HG03571 (cell line): ENCODE data around the gene MAN2A1.

Experiments
- ATAC-seq: cut with Tn5 transposase; IDR thresholded peaks from one replicate; pipeline ENCODE4 v1.9.1; 2021; ENCODE audit not compliant: unreplicated experiment

The MAN2A1 gene

GRCh38 chr5:109899163-109899535 lies 209.4 kb downstream of the MAN2A1 start:
- ATAC-seq, result no peak

- no peak for ATAC-seq
Measured at GRCh38 chr5:109900461-109900860, 210.7 kb downstream of the MAN2A1 start.

GRCh38 chr5:109900911-109901627 lies 211.3 kb downstream of the MAN2A1 start:
- ATAC-seq, result no peak

- ATAC-seq, result no peak
Measured at GRCh38 chr5:109901628-109901981, 211.9 kb downstream of the MAN2A1 start.

GRCh38 chr5:109903061-109903460 lies 213.3 kb downstream of the MAN2A1 start:
- ATAC-seq, result no peak

GRCh38 chr5:109905906-109906305 lies 216.2 kb downstream of the MAN2A1 start:
- ATAC-seq, result no peak

GRCh38 chr5:109907189-109907588 lies 217.5 kb downstream of the MAN2A1 start:
- ATAC-seq, result no peak

GRCh38 chr5:109907731-109908130 lies 218.0 kb downstream of the MAN2A1 start:
- ATAC-seq, result no peak

- no peak for ATAC-seq
Measured at GRCh38 chr5:109908366-109908765, 218.6 kb downstream of the MAN2A1 start.

- ATAC-seq, result no peak
Measured at GRCh38 chr5:109910874-109911273, 221.1 kb downstream of the MAN2A1 start.

- no peak for ATAC-seq
Measured at GRCh38 chr5:109911731-109912130, 222.0 kb downstream of the MAN2A1 start.

- no peak for ATAC-seq
Measured at GRCh38 chr5:109914906-109915305, 225.2 kb downstream of the MAN2A1 start.

- no peak for ATAC-seq
Measured at GRCh38 chr5:109916481-109917153, 226.9 kb downstream of the MAN2A1 start.
